Fibroblast of mammary gland (primary cell): Measurements from ENCODE around the gene SLC35F3.

ENCODE experiments used
- DNase-seq: peaks from one replicate; pipeline ENCODE4 v3.0.0-alpha.2; 2010; ENCODE audit warnings: low read depth
- H3K4me3 ChIP-seq: 2 replicates; pipeline ENCODE4 v1.5.1; 2011; ENCODE audit warnings: low read depth, mild to moderate bottlenecking, low read length, moderate library complexity; ENCODE audit not compliant: control insufficient read depth
- CTCF ChIP-seq: conservative IDR thresholded peaks from 2 replicates; pipeline ENCODE4 v1.5.1; 2011; ENCODE audit warnings: low read depth, low read length, inconsistent platforms; ENCODE audit not compliant: control insufficient read depth, insufficient read depth

SLC35F3 gene

GRCh38 chr1:234273981-234274380, 369.5 kb downstream of the SLC35F3 start:
- no peak for TF ChIP-seq CTCF
- DNase-seq: no peak
- no peak overlapping the region for H3K4me3 ChIP-seq

GRCh38 chr1:234276151-234276788, 371.8 kb downstream of the SLC35F3 start:
- no peak for TF ChIP-seq CTCF
- no peak for DNase-seq
- no peak overlapping the region for H3K4me3 ChIP-seq

- no peak for TF ChIP-seq CTCF
- no peak for DNase-seq
Observed at GRCh38 chr1:234277161-234277868, 372.8 kb downstream of the SLC35F3 start.

GRCh38 chr1:234279021-234279420, 374.5 kb downstream of the SLC35F3 start:
- no peak for TF ChIP-seq CTCF
- no peak for DNase-seq
- H3K4me3 ChIP-seq: no peak overlapping the region

More at GRCh38 chr1:234277161-234277868, 372.8 kb downstream of the SLC35F3 start:
- H3K4me3 ChIP-seq: no peak overlapping the region

GRCh38 chr1:234280500-234280899, 376.0 kb downstream of the SLC35F3 start:
- TF ChIP-seq CTCF: no peak
- no peak overlapping the region for H3K4me3 ChIP-seq
- no peak for DNase-seq

GRCh38 chr1:234281826-234282489, 377.5 kb downstream of the SLC35F3 start:
- DNase-seq: no peak
- no peak for TF ChIP-seq CTCF
- H3K4me3 ChIP-seq: no peak overlapping the region
